B cell (primary cell): ENCODE measurements around the gene ANKRD2. TPM values are rescaled to one million over a fixed set of nuclear protein-coding genes. Genes with fewer than 3 reads are reported as not detected.

Source experiments
- ATAC-seq: fragments of 200-7000 bp; cut with Tn5 transposase; one replicate; pipeline ENCODE4 v1.10.0; 2021; ENCODE audit warnings: low read depth, mild to moderate bottlenecking, moderate number of reproducible peaks, moderate library complexity
- CTCF ChIA-PET: fragments of 350-600 bp; sonication (Branson Sonifier 250); formaldehyde crosslinking; loops from one replicate; lab custom pipeline; 2021; ENCODE audit warnings: antibody characterized with exemption, inconsistent platforms; lab: Charles Lee
- POLR2A ChIA-PET: fragments of 350-600 bp; sonication (Branson Sonifier 250); formaldehyde crosslinking; loops from one replicate; lab custom pipeline; 2021; ENCODE audit warnings: antibody characterized with exemption; lab: Charles Lee
- DNase-seq: peaks from one replicate; pipeline ENCODE4 v3.0.0; 2013
- H2AFZ ChIP-seq: 2 replicates; pipeline ENCODE4 v1.6.1; 2012; ENCODE audit warnings: mild to moderate bottlenecking, low read depth, low read length; ENCODE audit not compliant: insufficient read depth, poor library complexity, severe bottlenecking
- H3K27ac ChIP-seq, 2 donors: 1 replicate in 1 of 2; 2 replicates in 1 of 2; pipeline ENCODE4 v1.5.1; 2012 to 2013; ENCODE audit warnings: low read length in 2 of 2, mild to moderate bottlenecking in 2 of 2, moderate library complexity in 1 of 2
- H3K27me3 ChIP-seq, 4 experiments: fragments of 200-600 bp in 1 of 4; sonication (generic) in 1 of 4; replicated peaks in 1 of 4; 1 replicate in 2 of 4; 2 replicates in 2 of 4; pipeline versions ENCODE4 v1.6.1 to v1.7.0; 2013 to 2016; ENCODE audit warnings: low read length in 3 of 4, mild to moderate bottlenecking in 2 of 4, mixed read lengths in 1 of 4, moderate library complexity in 1 of 4; ENCODE audit not compliant: insufficient read depth in 4 of 4, control insufficient read depth in 3 of 4; ENCODE audit errors: control extremely low read depth in 1 of 4
- H3K36me3 ChIP-seq, 2 experiments: replicated peaks in 1 of 2; 1 replicate in 1 of 2; 2 replicates in 1 of 2; pipeline versions ENCODE4 v1.6.1 to v1.7.1; 2013; ENCODE audit warnings: low read length in 1 of 2; ENCODE audit not compliant: insufficient read depth in 2 of 2, control insufficient read depth in 1 of 2; ENCODE audit errors: control extremely low read depth in 1 of 2, extremely low read depth in 1 of 2
- H3K4me1 ChIP-seq, 2 donors: fragments of 200-600 bp in 1 of 2; sonication (generic) in 1 of 2; 1 replicate in 1 of 2; 2 replicates in 1 of 2; pipeline versions ENCODE4 v1.5.1 to v1.6.1; 2013 to 2017; ENCODE audit warnings: low read length in 2 of 2; ENCODE audit not compliant: control insufficient read depth in 2 of 2, insufficient read depth in 2 of 2
- H3K4me2 ChIP-seq: replicated peaks from 2 replicates; pipeline ENCODE3; 2012; ENCODE audit warnings: mild to moderate bottlenecking, low read depth, low read length; ENCODE audit not compliant: poor library complexity, severe bottlenecking
- H3K4me3 ChIP-seq, 5 experiments: fragments of 200-600 bp in 1 of 5; sonication (generic) in 1 of 5; 1 replicate in 3 of 5; 2 replicates in 2 of 5; pipeline versions ENCODE4 v1.5.1 to v1.7.0; 2011 to 2016; ENCODE audit warnings: low read length in 4 of 5, mild to moderate bottlenecking in 4 of 5, low read depth in 2 of 5, control low read depth in 1 of 5, moderate library complexity in 1 of 5; ENCODE audit not compliant: insufficient read depth in 1 of 5; ENCODE audit errors: control extremely low read depth in 1 of 5, extremely low read depth in 1 of 5
- H3K79me2 ChIP-seq: fragments of 200-600 bp; sonication (generic); one replicate; pipeline ENCODE4 v1.6.0; 2016; ENCODE audit warnings: low read length; ENCODE audit not compliant: control insufficient read depth, insufficient read depth
- H3K9ac ChIP-seq: fragments of 200-600 bp; sonication (generic); 2 replicates; pipeline ENCODE4 v1.6.1; 2017; ENCODE audit warnings: mild to moderate bottlenecking, low read length, moderate library complexity
- H3K9me3 ChIP-seq, 3 donors: one replicate each; pipeline versions ENCODE4 v1.6.1 to v1.7.1; 2013; ENCODE audit warnings: low read length in 2 of 3; ENCODE audit not compliant: control insufficient read depth in 2 of 3, insufficient read depth in 1 of 3; ENCODE audit errors: control extremely low read depth in 1 of 3
- H4K20me1 ChIP-seq: 2 replicates; pipeline ENCODE4 v1.6.0; 2012; ENCODE audit warnings: mild to moderate bottlenecking, low read length; ENCODE audit not compliant: insufficient read depth, control insufficient read depth, poor library complexity, severe bottlenecking
- H3K27ac Mint-ChIP-seq: one replicate; pipeline ENCODE4 v1.8.0; 2021; ENCODE audit warnings: mixed read lengths
- H3K27me3 Mint-ChIP-seq: one replicate; pipeline ENCODE4 v1.8.0; 2021; ENCODE audit warnings: mixed read lengths
- H3K4me1 Mint-ChIP-seq: one replicate; pipeline ENCODE4 v1.8.0; 2021; ENCODE audit warnings: mixed read lengths
- H3K4me3 Mint-ChIP-seq: one replicate; pipeline ENCODE4 v1.8.0; 2021; ENCODE audit warnings: mixed read lengths
- H3K9me3 Mint-ChIP-seq: one replicate; pipeline ENCODE4 v1.8.0; 2022; ENCODE audit warnings: mixed read lengths; ENCODE audit not compliant: insufficient read depth
- EZH2 ChIP-seq: IDR thresholded peaks from 2 replicates; pipeline ENCODE4 v1.6.1; 2012; ENCODE audit warnings: borderline replicate concordance, low read depth, mild to moderate bottlenecking, moderate library complexity, low read length; ENCODE audit not compliant: insufficient read depth, poor library complexity, severe bottlenecking
- WGBS: methylation state at CpG from one replicate; pipeline ENCODE4 v1.1.5; 2013; ENCODE audit warnings: missing lambda C conversion rate; ENCODE audit not compliant: insufficient coverage; 5-methylcytosine and 5-hydroxymethylcytosine counted together
- intact Hi-C: fragments of 100-400 bp; cut with micrococcal nuclease; formaldehyde crosslinking; loops from one replicate; pipeline ENCODE4 v1.10.0; 2022
- polyA plus RNA-seq: library from polyadenylated mRNA; depleted of rRNA; stranded (reverse); fragments of >200 nt; gene quantifications from 2 replicates; pipeline ENCODE4 v1.2.3, GENCODE V29; 2012
- total RNA-seq, 2 donors: library from RNA; stranded (reverse); fragments of 120-200 nt in 1 of 2; gene quantifications; 1 replicate in 1 of 2; 2 replicates in 1 of 2; pipeline versions ENCODE4 v1.2.3 to v1.2.4, GENCODE V29; 2013 to 2022
- TF ChIP-seq, protein P1 (sequence below): fragments of 200-600 bp; IDR thresholded peaks from one replicate; pipeline ENCODE4 v1.8.0; 2022; ENCODE audit warnings: antibody characterized with exemption, mild to moderate bottlenecking

Gene ANKRD2
- total and polyA plus RNA-seq, 2 donors (not counting 1 experiment from before 2014, with no cell fraction given) = not detected

DNA sequence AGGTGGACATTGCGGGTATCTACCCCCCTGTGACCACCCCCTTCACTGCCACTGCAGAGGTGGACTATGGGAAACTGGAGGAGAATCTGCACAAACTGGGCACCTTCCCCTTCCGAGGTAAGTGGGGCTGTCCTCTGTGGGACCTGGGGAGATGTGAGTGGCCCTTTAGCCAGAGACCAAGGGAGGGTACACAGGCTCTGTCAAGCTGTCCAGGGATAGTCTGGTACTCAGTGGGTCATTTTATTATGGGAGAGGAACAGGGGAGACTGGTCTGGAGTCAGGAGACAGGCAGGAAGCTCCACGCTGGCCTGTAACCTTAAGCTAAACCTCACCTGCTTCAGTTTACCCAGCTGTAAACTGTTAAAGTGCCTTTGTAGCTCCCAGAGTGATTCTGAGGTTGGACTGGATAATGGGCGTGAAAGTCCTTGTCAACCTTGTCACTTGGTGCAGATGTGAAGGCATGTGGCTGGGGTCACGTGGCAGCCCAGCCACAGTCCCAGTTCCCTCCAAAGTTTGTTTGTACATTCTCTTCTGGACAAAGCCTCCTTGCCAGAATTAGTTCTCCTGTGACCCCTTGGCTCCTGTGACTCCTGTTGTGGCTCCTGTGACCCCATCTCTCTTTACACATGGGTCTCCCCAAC, 12.3 kb downstream of the ANKRD2 start:
- H3K4me1 Mint-ChIP-seq = no peaks in the 10 kb centered on the region
- no peaks in the 10 kb centered on the region for H3K27me3 ChIP-seq
- H3K9ac ChIP-seq = no peak overlapping the region
- H2AFZ ChIP-seq = no peak overlapping the region
- ATAC-seq (no peak), DNase-seq (no peak)
- intact Hi-C loops = no loop called here
- ChIA-PET CTCF (no interaction called here), POLR2A (no interaction called here)
- no peaks in the 10 kb centered on the region for H3K4me1 ChIP-seq
- no peak overlapping the region for H3K4me2 ChIP-seq
- WGBS = 95% methylated on average over 4 of the region's 5 CpGs
- H3K4me3 ChIP-seq = no peak overlapping the region
- no peak overlapping the region for H3K27ac ChIP-seq
- H3K27me3 Mint-ChIP-seq = peaks cover 3% of the 10 kb centered on the region
- no peak for TF ChIP-seq EZH2
- TF ChIP-seq, protein P1, sequence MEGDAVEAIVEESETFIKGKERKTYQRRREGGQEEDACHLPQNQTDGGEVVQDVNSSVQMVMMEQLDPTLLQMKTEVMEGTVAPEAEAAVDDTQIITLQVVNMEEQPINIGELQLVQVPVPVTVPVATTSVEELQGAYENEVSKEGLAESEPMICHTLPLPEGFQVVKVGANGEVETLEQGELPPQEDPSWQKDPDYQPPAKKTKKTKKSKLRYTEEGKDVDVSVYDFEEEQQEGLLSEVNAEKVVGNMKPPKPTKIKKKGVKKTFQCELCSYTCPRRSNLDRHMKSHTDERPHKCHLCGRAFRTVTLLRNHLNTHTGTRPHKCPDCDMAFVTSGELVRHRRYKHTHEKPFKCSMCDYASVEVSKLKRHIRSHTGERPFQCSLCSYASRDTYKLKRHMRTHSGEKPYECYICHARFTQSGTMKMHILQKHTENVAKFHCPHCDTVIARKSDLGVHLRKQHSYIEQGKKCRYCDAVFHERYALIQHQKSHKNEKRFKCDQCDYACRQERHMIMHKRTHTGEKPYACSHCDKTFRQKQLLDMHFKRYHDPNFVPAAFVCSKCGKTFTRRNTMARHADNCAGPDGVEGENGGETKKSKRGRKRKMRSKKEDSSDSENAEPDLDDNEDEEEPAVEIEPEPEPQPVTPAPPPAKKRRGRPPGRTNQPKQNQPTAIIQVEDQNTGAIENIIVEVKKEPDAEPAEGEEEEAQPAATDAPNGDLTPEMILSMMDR = no peak
- no peak overlapping the region for H3K27ac Mint-ChIP-seq
- no peaks in the 10 kb centered on the region for H4K20me1 ChIP-seq
- no peaks in the 10 kb centered on the region for H3K9me3 Mint-ChIP-seq
- H3K79me2 ChIP-seq = no peaks in the 10 kb centered on the region
- H3K9me3 ChIP-seq = no peaks in the 10 kb centered on the region
- no peaks in the 10 kb centered on the region for H3K36me3 ChIP-seq
- no peak overlapping the region for H3K4me3 Mint-ChIP-seq

DNA sequence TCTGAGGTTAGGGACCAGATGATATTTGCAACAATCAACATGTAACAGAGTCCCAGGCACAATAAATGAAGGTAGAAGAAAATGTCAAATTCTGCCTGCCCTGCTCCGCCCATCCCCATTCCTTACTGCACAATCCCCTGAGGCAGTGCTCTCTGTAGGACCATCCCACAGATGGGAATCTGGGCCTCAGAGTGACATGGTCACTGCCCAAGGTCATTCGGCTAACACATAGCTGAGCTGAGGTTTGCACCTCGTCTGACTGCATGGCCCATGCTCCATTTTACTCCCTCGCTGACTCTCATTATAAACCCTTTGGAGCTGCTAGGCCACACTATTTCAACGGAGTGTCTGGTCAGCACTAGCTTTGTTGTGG, 12.8 kb downstream of the ANKRD2 start:
- 93% methylated on average over 4 of the region's 5 CpGs for whole genome bisulfite sequencing
- CTCF ChIA-PET = no interaction called here
- no peak overlapping the region for H3K4me2 ChIP-seq

More for the DNA sequence above, 12.8 kb downstream of the ANKRD2 start:
- no peak overlapping the region for H3K9ac ChIP-seq
- TF ChIP-seq, protein P1 = no peak
- TF ChIP-seq EZH2 = no peak
- no peaks in the 10 kb centered on the region for H3K9me3 ChIP-seq
- ATAC-seq = no peak
- no peaks in the 10 kb centered on the region for H3K27me3 ChIP-seq
- POLR2A ChIA-PET = no interaction called here
- DNase-seq = no peak
- no peak overlapping the region for H3K4me3 ChIP-seq
- no peaks in the 10 kb centered on the region for H4K20me1 ChIP-seq
- no peak overlapping the region for H2AFZ ChIP-seq
- H3K9me3 Mint-ChIP-seq = no peaks in the 10 kb centered on the region
- no peaks in the 10 kb centered on the region for H3K36me3 ChIP-seq
- no peaks in the 10 kb centered on the region for H3K4me1 ChIP-seq
- H3K27ac ChIP-seq = no peak overlapping the region
- H3K27ac Mint-ChIP-seq = no peak overlapping the region
- peaks cover 3% of the 10 kb centered on the region for H3K27me3 Mint-ChIP-seq
- no peaks in the 10 kb centered on the region for H3K79me2 ChIP-seq
- intact Hi-C loops = no loop called here
- no peaks in the 10 kb centered on the region for H3K4me1 Mint-ChIP-seq
- no peak overlapping the region for H3K4me3 Mint-ChIP-seq
